ENCODE measurements around the gene COL16A1. TPM values are rescaled to one million over a fixed set of nuclear protein-coding genes. Genes with fewer than 3 reads are reported as not detected.

Gene COL16A1
- total and polyA plus RNA-seq, 2 of the 13 experiments (the other 11 are each of a cell fraction or from before 2014, with no cell fraction given) = 4.3 to 12.2 TPM

DNA sequence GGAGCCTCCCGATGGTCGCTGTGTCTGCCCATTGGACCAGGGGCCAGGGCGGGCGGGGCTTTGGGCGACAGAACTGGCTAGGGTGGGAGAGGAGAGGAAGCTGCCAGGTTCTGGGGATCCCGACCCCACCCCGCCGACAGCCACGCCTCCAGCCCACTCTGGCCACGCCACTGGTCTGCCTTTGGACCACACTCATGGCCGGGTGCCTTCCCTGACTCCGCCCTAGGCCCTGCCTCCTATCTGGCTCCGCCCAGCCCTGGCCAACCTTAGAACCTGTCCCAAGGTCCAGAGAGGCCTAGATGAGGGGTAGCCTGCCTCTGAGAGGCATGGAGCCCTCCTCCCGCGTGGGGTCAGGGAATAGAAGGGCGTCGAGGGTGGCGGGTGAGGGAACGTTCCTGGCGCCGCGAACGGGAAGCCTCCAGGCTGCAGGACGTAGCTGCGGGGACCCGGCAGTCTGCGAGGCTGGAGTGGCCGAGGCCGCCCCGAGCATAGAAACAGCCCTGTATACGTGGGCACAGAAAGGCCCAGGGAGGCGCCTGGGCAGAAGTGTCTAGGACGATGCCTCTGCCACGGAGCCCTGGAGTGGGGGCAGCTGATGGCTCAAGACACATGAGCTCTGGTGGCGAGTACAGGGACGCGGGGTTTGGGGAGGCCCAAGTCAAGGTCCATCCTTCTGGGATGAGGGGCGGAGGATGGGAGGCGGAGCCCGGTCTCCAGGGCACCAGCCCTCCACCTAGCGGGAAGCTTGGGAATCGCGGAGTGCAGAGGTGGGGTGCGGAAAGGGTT lies 11.5 kb upstream of the COL16A1 start (continued):
- TF ChIP-seq ZNF720 (CRISPR knock-in tag; IDR thresholded peaks at IDR 0.05) (no peak), NFATC3 (CRISPR knock-in tag; IDR thresholded peaks at IDR 0.05) (no peak), XRCC5 (optimal IDR thresholded peaks at IDR 0.05; ENCODE audit: low read length) (no peak), NR3C1 (CRISPR knock-in tag; IDR thresholded peaks at IDR 0.05) (no peak), FOXK2 (IDR thresholded peaks at IDR 0.05) (no peak), SIN3A (IDR thresholded peaks at IDR 0.05; ENCODE audit: borderline replicate concordance, low read depth, low read length) (no peak; the same call in 1 of the 2 replicates), ZNF234 (CRISPR knock-in tag; conservative IDR thresholded peaks at IDR 0.05) (no peak), CREB3 (CRISPR knock-in tag; IDR thresholded peaks at IDR 0.05) (peak; percentile 54; the same call in 1 of the 2 replicates), TRIM24 (CRISPR knock-in tag; IDR thresholded peaks at IDR 0.05) (peak; percentile 62; the same call in 1 of the 2 replicates), USF2 (IDR thresholded peaks at IDR 0.05; ENCODE audit: low read depth, low read length) (no peak), USF2 (CRISPR knock-in tag; IDR thresholded peaks at IDR 0.05; ENCODE audit: borderline replicate concordance) (no peak), ZNF225 (CRISPR knock-in tag; IDR thresholded peaks at IDR 0.05) (peak; percentile 80), ZSCAN9 (CRISPR knock-in tag; IDR thresholded peaks at IDR 0.05; ENCODE audit: borderline replicate concordance) (no peak), SMARCE1 (IDR thresholded peaks at IDR 0.05; ENCODE audit: borderline replicate concordance) (no peak), ZNF501 (CRISPR knock-in tag; IDR thresholded peaks at IDR 0.05) (peak; percentile 74; the same call in 1 of the 2 replicates), ATAD3A (CRISPR knock-in tag; IDR thresholded peaks at IDR 0.05) (no peak), ZFP36L1 (CRISPR knock-in tag; IDR thresholded peaks at IDR 0.05) (no peak), SAFB2 (CRISPR knock-in tag; IDR thresholded peaks at IDR 0.05; ENCODE audit: borderline replicate concordance, low read depth) (no peak)
- TF ChIP-seq, protein P1, sequence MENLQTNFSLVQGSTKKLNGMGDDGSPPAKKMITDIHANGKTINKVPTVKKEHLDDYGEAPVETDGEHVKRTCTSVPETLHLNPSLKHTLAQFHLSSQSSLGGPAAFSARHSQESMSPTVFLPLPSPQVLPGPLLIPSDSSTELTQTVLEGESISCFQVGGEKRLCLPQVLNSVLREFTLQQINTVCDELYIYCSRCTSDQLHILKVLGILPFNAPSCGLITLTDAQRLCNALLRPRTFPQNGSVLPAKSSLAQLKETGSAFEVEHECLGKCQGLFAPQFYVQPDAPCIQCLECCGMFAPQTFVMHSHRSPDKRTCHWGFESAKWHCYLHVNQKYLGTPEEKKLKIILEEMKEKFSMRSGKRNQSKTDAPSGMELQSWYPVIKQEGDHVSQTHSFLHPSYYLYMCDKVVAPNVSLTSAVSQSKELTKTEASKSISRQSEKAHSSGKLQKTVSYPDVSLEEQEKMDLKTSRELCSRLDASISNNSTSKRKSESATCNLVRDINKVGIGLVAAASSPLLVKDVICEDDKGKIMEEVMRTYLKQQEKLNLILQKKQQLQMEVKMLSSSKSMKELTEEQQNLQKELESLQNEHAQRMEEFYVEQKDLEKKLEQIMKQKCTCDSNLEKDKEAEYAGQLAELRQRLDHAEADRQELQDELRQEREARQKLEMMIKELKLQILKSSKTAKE (CRISPR knock-in tag; IDR thresholded peaks at IDR 0.05; ENCODE audit: borderline replicate concordance) = no peak
- TF ChIP-seq, protein P2, sequence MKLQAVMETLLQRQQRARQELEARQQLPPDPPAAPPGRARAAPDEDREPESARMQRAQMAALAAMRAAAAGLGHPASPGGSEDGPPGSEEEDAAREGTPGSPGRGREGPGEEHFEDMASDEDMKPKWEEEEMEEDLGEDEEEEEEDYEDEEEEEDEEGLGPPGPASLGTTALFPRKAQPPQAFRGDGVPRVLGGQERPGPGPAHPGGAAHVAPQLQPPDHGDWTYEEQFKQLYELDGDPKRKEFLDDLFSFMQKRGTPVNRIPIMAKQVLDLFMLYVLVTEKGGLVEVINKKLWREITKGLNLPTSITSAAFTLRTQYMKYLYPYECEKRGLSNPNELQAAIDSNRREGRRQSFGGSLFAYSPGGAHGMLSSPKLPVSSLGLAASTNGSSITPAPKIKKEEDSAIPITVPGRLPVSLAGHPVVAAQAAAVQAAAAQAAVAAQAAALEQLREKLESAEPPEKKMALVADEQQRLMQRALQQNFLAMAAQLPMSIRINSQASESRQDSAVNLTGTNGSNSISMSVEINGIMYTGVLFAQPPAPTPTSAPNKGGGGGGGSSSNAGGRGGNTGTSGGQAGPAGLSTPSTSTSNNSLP (IDR thresholded peaks at IDR 0.05; ENCODE audit: low read depth, low read length) = no peak
